NCI-H2081 (cell line): ENCODE data around the gene FAT2.

Experiments used
- DNase-seq, 2 experiments: peaks; one replicate each; lab custom pipeline; 2025; lab: John Stamatoyannopoulos, UW

The FAT2 gene

DNA sequence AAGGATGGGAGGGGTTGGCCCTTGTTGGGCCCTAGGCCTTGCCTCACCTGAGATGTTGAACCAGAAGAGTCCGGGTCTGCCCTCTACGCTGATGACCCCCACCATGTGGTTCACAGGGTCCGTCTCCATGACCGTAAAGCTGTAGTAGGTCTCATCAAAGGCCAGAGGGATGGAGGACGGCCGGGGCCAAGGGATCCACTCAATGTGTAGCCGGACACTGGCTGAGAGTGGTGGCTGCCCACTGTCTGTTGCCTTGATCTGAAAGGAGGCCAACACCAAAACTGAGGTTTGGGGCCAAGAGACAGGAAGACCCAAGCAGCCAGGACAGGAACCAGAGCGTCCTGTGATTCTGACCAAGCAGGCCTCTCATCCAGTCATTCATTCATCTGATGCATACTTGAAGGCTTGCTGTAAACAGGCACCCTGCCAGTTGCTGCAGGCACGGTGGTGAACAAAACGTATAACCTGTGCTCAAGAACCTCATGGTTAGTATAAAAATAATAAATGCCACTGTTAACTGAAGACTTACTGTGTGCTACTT lies 37.9 kb downstream of the FAT2 start:
- DNase-seq, result no peak

DNA sequence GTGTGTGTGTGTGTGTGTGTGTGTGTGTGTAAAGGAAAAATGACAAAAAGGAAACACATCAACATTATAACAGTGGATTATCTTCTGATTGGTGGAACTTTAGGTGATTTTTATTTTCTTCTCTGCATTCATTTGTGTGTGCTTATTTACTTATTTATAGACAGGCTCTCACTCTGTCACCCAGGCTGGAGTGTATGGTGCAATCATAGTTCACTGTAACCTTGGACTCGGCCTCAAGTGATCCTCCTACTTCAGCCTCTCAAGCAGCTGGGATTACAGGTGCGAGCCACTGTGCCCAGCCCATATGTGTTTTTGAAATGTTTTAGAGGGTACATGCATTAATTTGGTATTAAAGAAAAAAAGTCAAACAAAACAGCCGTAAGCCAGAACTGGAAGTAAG lies 39.1 kb downstream of the FAT2 start:
- DNase-seq, result no peak

DNA sequence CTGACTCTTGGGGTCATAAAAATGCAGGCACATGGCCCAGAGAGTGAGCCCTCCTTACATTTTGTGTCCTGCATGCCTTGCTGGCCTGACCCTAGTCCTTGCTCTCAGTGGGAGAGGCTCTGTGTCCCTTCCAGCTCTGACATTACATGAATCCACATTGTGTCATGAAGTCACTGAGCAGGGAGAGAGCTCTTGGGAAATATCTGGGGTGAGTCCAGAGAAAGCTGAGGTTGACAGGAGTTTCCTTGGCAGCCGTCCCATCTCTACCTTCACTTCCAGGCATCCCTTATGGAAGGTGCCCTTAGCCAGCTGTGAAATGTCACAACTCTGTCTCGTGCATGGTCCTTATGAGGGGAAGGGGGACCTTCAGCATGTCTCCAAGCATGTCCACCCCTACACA lies 41.0 kb downstream of the FAT2 start:
- no peak for DNase-seq

DNA sequence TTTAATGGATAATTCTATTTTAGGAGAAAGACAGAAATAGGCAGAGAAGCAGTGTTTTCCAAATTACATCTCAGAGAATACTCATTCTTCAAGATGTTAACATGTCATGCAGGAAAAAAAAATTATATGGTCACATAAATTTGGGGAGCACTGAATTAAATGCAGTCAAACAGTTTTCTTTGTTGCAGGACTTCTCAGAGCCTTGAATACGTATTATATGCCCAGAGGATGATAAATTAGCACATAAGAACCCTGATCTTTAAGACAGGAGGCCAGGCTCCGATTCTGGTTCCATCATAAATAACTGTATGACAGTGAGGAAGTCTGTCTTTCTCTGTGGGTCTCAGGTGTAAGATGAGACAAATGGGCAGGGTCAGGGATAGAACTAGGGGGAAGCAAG lies 41.4 kb downstream of the FAT2 start:
- no peak for DNase-seq

DNA sequence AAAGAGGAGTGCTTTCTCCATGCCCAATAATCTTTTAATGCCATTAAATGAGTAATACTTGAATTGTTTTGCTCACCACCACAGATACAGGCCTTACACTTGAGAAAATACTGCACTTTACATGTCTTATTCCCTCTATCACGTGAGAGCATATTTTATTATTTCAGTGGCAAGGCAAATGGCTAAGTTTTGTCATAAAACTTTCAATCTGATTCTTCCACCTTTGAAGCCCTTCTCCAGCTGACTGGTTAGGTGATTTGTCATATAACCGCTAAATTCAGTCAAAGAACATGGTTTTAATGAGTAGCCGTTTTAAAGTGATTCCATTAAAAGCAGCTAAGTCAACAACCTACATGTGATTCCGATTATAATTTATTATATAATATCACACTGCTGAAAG lies 43.8 kb downstream of the FAT2 start:
- no peak for DNase-seq

DNA sequence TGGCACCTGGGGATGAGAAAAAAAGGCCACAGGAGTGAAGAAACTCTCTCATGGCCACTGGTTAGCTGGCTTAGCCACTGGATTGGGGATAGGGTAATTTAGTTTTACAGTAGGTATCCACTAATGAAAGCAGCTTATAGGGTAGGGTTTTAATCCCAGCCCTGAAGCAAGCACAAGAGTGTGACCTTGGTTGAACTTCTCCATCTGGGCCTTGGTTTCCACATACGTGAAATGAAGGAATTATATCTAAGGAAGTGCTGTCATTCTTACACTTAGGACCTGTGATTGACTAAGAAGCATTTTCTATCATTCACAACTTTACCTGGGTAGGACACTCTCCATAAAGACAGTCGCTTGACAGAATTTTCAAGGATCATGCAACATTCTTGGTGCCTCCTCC lies 49.6 kb downstream of the FAT2 start:
- no peak for DNase-seq
